Esophagus squamous epithelium (tissue), 5 donors: ENCODE results near the gene PAQR8. TPM values are rescaled to one million over a fixed set of nuclear protein-coding genes. Genes with fewer than 3 reads are reported as not detected.

Source experiments
- DNase-seq: peaks from one replicate; lab custom pipeline; 2025; lab: John Stamatoyannopoulos, UW
- H3K27ac ChIP-seq, 4 donors: fragments of 200-600 bp; sonication (generic); one replicate each; pipeline ENCODE4 v1.5.1; 2016 to 2019; ENCODE audit warnings: mild to moderate bottlenecking in 1 of 4
- H3K27me3 ChIP-seq, 4 donors: fragments of 200-600 bp; sonication (generic); 1 replicate in 3 of 4; 2 replicates in 1 of 4; pipeline versions ENCODE4 v1.5.1 to v1.6.0; 2017 to 2021; ENCODE audit warnings: antibody characterized with exemption in 1 of 4
- H3K36me3 ChIP-seq, 3 donors: fragments of 200-600 bp; sonication (generic); one replicate each; pipeline ENCODE4 v1.5.1; 2016 to 2019
- H3K4me1 ChIP-seq, 3 donors: fragments of 200-600 bp; sonication (generic); one replicate each; pipeline ENCODE4 v1.5.1; 2017 to 2019
- H3K4me3 ChIP-seq, 4 donors: fragments of 200-600 bp; sonication (generic); 1 replicate in 3 of 4; 2 replicates in 1 of 4; pipeline ENCODE4 v1.5.1; 2016 to 2019; ENCODE audit warnings: mild to moderate bottlenecking in 2 of 4, moderate library complexity in 1 of 4
- H3K9me3 ChIP-seq, 3 donors: fragments of 200-600 bp; sonication (generic); one replicate each; pipeline ENCODE4 v1.5.1; 2016 to 2019
- POLR2A ChIP-seq, 4 donors: fragments of 450-650 bp; IDR thresholded peaks; one replicate each; pipeline ENCODE4 v1.6.1; 2017; ENCODE audit warnings: antibody characterized with exemption in 4 of 4, mild to moderate bottlenecking in 4 of 4, moderate library complexity in 3 of 4
- WGBS, 2 donors: methylation state at CpG; one replicate each; pipeline ENCODE4 v1.1.5; 2018; 5-methylcytosine and 5-hydroxymethylcytosine counted together
- intact Hi-C: fragments of 100-400 bp; cut with DNase I; formaldehyde crosslinking; loops from one replicate; pipeline ENCODE4 v1.15.0; 2022
- total RNA-seq, 4 donors: library from RNA; depleted of rRNA; stranded (reverse); fragments of >200 nt; gene quantifications; one replicate each; pipeline ENCODE4 v1.1.0, GENCODE V29; 2016
- TF ChIP-seq, protein P1 (sequence below), 6 experiments: fragments of 450-650 bp in 4 of 6; fragments of 200-600 bp in 2 of 6; sonication (generic) in 2 of 6; IDR thresholded peaks; one replicate each; pipeline ENCODE4 v1.5.1; 2016 to 2019; ENCODE audit warnings: antibody characterized with exemption in 6 of 6, mild to moderate bottlenecking in 4 of 6, moderate library complexity in 4 of 6
- donor health status: DM: yes; HTN: yes; CAD: no.

Gene PAQR8
- total RNA-seq, 4 donors from 2014 or later, result 1.7 to 22.5 (median 11.5) TPM

DNA sequence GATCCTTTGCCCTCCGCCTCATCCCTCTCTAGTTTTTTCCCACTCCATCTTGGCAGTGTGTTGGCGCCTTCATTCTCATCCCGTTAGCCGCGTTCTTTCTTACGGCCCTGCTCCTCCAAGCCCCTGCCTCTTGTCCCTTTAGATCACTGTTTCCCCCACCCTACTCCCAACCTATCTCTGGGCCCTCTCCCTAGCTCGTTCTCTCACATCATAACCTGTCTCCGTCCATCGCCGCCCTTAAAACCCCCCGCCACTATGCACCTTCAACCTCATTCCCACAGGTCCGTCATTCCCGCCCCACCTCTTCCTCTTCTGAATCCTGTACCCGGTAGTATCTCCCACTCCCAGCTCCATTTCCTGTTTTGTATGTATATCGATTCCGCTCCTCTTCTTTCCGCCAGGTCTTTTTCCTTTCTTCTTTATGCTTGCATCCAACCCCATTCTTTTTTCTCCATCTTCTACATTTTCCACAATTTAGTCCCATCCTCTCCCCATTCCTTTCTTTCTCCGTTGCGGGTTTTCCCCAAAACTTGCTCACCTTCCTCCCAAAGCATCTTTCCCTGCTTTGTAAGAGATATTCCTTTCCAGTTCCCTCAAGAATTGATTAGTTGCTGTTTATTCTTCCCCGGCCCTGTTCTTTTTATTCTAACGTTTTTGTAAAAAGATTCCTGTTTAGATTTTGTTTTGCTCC lies 58.9 kb downstream of the PAQR8 start:
- Histone ChIP-seq H3K27me3 (no peaks in the 10 kb centered on the region), H3K4me1 (peaks cover 6 to 51% (median 25%) of the 10 kb centered on the region in 3 donors), H3K27ac (peak overlapping the region; percentile 84 to 92 (median 90)), H3K36me3 (no peaks in the 10 kb centered on the region), H3K4me3 (peak overlapping the region; percentile 41 to 92 (median 83)), H3K9me3 (no peaks in the 10 kb centered on the region)
- no peak for DNase-seq
- WGBS, 2 donors, result 4 to 5% methylated on average over 21 of the region's 21 CpGs
- intact Hi-C loops, result no loop called here
- TF ChIP-seq POLR2A (IDR thresholded peaks at IDR 0.05), result no peak
- TF ChIP-seq, protein P1, sequence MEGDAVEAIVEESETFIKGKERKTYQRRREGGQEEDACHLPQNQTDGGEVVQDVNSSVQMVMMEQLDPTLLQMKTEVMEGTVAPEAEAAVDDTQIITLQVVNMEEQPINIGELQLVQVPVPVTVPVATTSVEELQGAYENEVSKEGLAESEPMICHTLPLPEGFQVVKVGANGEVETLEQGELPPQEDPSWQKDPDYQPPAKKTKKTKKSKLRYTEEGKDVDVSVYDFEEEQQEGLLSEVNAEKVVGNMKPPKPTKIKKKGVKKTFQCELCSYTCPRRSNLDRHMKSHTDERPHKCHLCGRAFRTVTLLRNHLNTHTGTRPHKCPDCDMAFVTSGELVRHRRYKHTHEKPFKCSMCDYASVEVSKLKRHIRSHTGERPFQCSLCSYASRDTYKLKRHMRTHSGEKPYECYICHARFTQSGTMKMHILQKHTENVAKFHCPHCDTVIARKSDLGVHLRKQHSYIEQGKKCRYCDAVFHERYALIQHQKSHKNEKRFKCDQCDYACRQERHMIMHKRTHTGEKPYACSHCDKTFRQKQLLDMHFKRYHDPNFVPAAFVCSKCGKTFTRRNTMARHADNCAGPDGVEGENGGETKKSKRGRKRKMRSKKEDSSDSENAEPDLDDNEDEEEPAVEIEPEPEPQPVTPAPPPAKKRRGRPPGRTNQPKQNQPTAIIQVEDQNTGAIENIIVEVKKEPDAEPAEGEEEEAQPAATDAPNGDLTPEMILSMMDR (IDR thresholded peaks at IDR 0.05), result no peak

DNA sequence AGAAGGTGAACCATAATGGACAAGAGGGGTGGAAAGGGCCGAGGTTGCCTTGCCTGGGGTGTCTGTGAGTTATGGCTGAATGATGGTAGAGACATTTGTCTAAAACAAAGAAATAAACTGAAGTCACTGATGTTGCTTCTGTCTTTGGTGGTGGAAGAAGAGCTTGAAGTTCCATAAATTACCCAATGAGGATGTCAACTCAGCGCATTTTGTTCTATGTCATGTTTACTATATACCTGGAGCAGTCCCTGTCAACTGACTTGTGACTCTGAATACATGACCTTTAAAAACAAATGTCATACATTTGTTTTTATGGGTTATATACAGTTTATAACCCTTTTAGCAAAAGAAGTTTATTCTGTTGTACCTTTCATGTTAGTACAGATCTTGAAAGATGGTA lies 60.2 kb downstream of the PAQR8 start:
- Histone ChIP-seq H3K27ac (no peak overlapping the region), H3K4me1 (peaks cover 6 to 39% (median 15%) of the 10 kb centered on the region in 3 donors), H3K9me3 (no peaks in the 10 kb centered on the region), H3K36me3 (peaks cover 0 to 6% (median 0%) of the 10 kb centered on the region in 3 donors), H3K4me3 (no peak overlapping the region), H3K27me3 (no peaks in the 10 kb centered on the region)
- intact Hi-C loops, result no loop called here
- no peak for TF ChIP-seq POLR2A (IDR thresholded peaks at IDR 0.05)
- TF ChIP-seq, protein P1 (IDR thresholded peaks at IDR 0.05), result no peak
- DNase-seq, result no peak
- 87 to 95% methylated on average over 2 of the region's 2 CpGs for WGBS, 2 donors

DNA sequence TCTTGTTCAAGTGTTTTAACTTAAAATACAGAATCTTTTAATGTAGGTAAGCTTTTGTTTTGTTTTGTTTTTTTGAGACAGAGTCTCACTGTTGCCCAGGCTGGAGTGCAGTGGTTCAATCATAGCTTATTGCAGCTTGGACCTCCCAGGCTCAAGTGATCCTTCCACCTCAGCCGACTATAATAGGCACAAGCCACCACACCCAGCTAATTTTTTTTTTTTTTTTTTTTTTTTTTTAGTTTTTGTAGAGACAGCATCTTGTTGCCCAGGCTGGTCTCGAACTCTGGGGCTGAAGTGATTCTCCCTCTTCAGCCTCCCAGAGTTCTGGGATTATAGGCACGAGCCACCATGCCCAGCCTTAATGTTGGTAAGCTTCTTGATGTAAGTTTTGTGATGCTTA lies 61.5 kb downstream of the PAQR8 start:
- no peak for TF ChIP-seq POLR2A (IDR thresholded peaks at IDR 0.05)
- DNase-seq, result no peak
- intact Hi-C loops, result no loop called here
- peaks cover 0 to 8% (median 0%) of the 10 kb centered on the region in 3 donors for H3K36me3 ChIP-seq
- H3K27me3 ChIP-seq, result no peaks in the 10 kb centered on the region
- H3K9me3 ChIP-seq, result no peaks in the 10 kb centered on the region
- peaks cover 6 to 31% (median 8%) of the 10 kb centered on the region in 3 donors for H3K4me1 ChIP-seq
- H3K4me3 ChIP-seq, result no peak overlapping the region
- H3K27ac ChIP-seq, result peak overlapping the region in 3 of 4 donors; percentile 5 to 63 (median 59)
- 33 to 69% methylated on average over 1 to 3 of the region's 3 CpGs for WGBS, 2 donors

DNA sequence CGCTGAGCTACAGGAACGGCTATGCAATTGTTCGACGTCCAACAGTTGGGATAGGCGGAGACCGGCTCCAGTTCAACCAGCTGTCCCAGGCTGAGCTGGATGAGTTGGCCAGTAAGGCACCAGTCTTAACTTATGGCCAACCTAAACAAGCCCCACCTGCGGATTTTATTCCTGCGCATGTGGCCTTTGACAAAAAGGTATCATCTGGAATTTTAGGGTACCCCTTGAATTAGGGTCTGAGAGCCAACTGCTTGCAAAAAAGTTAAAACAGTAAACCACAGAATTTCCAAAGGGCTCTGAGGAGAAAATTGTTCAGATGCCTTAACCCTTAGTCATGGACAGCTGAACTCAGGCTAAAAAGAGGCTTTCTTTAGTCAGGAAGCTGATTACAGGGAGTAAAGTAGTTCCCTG lies 62.0 kb downstream of the PAQR8 start:
- Histone ChIP-seq H3K4me1 (peaks cover 6 to 30% (median 8%) of the 10 kb centered on the region in 3 donors), H3K4me3 (no peak overlapping the region), H3K9me3 (no peaks in the 10 kb centered on the region), H3K36me3 (peaks cover 0 to 8% (median 0%) of the 10 kb centered on the region in 3 donors), H3K27ac (peak overlapping the region in 3 of 4 donors; percentile 5 to 63 (median 59)), H3K27me3 (no peaks in the 10 kb centered on the region)
- WGBS, 2 donors, result 83 to 86% methylated on average over 8 of the region's 8 CpGs
- intact Hi-C loops, result no loop called here
- TF ChIP-seq, protein P1 (IDR thresholded peaks at IDR 0.05), result no peak
- no peak for TF ChIP-seq POLR2A (IDR thresholded peaks at IDR 0.05)
- DNase-seq, result no peak

DNA sequence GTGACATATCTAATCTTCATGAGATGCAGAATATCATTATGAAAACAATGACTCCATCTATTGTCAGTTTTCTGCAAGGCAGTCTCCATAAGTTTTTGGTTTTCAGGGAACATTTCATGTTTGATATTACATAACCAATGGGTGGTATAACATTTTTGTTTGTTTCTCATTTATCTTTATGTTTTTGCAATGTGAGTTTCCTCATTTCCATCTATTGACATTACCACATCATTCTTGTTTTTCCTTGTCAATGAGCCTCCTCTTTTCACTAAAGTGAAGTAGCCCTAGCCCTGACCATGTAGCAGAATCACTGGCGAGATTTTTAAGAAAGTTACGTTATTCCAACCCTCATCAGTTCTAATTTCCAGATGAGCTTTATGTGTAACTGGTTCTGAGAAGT lies 62.6 kb downstream of the PAQR8 start:
- TF ChIP-seq, protein P1 (IDR thresholded peaks at IDR 0.05), result no peak
- TF ChIP-seq POLR2A (IDR thresholded peaks at IDR 0.05), result no peak
- Histone ChIP-seq H3K27ac (peak overlapping the region in 3 of 4 donors; percentile 5 to 63 (median 59)), H3K4me1 (peaks cover 1 to 25% (median 4%) of the 10 kb centered on the region in 3 donors), H3K27me3 (no peaks in the 10 kb centered on the region), H3K4me3 (no peak overlapping the region), H3K9me3 (no peaks in the 10 kb centered on the region), H3K36me3 (peaks cover 0 to 11% (median 0%) of the 10 kb centered on the region in 3 donors)
- DNase-seq, result no peak
- 91 to 93% methylated on average over 2 of the region's 2 CpGs for WGBS, 2 donors
- intact Hi-C loops, result no loop called here
